Activated CD8-positive, alpha-beta memory T cell treated with anti-CD3 and anti-CD28 coated beads, Interleukin-2, amount 50 U/mL, for 1 hour (primary cell): ENCODE data around the gene LAP3.
A peak's percentile ranks its signal among the peaks of the same experiment; 100 is the strongest.
"Not testable (repeated sequence)": the region's sequence is repeated elsewhere in the genome, so short reads cannot be mapped to it uniquely, and the experiment has no call there.

Source experiments
- DNase-seq: peaks from one replicate; pipeline ENCODE4 v3.0.0-alpha.2; 2020; ENCODE audit errors: extremely low read depth

The LAP3 gene

DNA sequence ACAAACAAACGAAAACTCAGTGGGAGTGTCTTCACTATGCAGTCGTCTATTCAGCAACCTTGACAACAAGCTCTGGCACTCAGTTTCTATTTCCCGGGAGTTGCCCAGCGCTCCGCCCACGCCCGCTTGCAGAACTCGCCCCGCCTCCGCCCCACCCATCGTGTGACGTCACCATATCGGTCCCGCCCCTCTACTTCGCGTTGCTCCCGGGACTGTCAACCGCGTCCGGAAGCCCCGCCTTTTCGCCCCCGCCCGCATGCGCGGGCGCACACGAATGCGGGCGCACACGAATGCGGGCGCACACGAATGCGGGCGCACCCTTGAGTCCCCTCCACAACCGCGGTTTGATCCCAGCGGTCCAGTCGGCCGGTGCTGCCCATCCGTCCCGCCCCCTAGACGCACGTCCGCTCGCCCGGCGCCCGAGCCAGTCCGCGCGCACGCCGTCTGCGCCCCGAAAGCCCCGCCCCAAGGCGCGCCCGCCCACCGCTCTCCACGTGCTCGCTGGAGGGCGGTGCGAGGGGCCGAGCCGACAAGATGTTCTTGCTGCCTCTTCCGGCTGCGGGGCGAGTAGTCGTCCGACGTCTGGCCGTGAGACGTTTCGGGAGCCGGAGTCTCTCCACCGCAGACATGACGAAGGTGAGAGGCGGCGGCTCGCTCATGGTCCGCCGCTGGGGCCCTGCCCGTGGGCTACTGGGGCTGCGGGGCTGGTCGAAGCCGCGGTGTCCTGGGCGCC, at the start of gene LAP3:
Gene LAP3 (plus strand): TSS at position 267 of the 733 bp plus-strand sequence. CDS start 268 bp downstream, at position 535.
- peak; percentile 90 for DNase-seq

DNA sequence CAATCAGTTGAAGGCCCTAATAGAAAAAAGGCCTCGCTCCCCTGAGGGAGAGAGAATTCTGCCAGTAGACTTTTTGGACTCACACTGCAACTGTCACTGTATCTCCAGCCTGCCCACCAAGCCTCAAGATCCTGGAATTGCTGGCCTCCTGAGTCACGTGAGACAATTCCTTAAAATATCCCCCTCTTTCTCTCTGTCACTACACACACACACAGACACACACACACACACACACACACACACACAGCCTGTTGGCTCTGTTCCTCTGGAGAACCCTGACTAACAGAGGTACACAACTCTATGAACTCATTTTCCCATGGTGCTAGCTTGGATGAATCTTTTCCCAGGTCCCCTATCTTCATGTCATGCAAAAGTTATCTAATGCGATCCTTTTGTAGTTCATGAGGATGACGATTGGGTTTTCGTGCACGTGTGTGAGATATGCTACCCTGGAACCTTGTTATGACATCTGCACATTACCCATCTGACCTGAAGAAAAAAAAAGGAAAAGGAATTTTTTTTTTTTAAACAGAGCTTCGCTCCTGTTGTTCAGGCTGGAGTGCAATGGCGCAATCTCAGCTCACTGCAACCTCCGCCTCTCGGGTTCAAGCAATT, 48.3 kb upstream of the LAP3 start:
- no peak for DNase-seq

DNA sequence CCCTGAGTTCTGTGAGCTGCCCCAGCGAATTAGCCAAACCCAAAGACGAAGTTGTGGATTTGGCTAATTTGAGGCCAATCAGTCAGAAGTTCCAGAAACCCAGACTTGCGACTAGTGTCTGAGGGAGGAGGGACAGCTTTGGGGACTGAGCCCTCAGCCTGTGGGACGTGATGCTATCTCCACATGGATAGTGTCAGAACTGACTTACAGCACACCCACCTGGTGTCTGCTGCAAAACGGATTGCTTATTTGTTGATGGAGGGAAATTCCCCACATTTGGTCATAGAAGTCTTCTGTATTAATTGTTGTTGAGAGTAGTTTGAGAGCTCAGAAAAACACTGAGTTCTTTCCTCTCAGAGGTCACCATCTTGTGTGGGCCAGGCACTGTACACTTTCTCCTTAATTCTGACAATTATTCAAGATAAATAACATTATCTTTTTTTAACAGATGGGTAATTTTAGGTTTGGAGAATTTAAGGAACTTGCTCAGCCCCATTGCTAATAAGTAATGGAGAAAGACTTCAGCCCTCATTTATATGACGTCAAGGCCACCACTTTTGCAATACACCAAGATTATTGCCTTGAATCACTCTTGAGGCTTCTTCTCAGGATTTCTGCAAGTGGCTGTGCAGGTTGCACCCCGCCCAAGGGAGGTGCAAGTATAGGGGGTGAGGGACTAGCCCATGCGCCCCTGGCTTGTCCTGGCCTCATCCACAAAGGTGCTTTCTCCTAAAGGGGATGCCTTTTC, 45.3 kb upstream of the LAP3 start:
- DNase-seq, result no peak

DNA sequence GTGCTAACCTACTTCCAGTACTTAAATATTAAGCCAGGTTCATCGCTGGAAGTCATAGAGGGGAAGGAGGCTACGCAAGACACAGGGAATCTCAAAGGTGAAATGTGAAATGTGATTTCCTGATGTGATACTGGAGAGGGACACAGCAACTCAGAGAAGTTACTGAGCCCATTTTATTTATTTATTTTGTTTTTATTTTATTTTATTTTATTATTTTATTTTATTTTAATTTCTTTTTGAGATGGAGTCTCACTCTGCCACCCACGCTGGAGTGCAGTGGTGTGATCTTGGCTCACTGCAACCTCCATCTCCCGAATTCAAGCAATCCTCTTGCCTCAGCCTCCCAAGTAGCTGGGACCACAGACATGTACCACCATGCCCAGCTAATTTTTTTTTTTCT, 42.3 kb upstream of the LAP3 start:
- no peak for DNase-seq

DNA sequence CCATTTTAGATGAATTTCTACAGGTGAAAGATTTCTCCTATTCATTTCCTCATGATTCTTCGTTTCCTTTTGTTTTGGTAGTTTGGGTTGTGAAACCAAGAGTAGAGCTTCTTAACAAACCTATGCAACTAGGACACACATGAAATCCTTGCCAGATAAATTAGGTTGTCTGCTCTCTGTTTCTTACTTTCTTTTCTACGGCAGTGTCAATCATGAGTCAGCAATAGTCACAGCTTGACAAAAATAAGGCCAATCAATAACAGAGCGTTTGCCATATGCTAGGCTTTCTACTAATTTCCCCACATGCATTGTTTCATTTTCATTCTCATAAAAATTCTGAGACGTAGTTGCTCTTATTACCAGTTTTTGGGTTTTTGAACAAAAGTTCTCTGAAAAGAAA, 41.8 kb upstream of the LAP3 start:
- no peak for DNase-seq

DNA sequence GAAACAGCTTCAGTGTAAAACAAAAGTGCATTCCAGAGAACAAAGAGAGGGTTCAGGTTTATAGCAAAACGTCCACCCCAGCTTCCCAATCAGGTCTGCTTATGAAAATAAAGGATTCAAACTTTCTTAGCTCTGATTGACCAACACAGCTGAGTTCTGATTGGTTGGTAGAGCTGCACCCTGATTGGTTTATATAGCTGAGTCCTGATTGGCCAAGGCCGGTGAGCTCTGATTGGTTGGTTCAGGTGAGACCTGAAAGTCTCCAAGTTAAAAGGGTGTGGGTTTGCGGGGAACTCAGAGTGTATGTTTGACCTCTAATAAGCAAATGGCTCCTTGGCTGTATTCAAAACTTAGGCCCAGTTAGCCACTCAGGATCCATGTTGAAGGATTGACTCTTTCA, 41.1 kb upstream of the LAP3 start:
- DNase-seq, result no peak

DNA sequence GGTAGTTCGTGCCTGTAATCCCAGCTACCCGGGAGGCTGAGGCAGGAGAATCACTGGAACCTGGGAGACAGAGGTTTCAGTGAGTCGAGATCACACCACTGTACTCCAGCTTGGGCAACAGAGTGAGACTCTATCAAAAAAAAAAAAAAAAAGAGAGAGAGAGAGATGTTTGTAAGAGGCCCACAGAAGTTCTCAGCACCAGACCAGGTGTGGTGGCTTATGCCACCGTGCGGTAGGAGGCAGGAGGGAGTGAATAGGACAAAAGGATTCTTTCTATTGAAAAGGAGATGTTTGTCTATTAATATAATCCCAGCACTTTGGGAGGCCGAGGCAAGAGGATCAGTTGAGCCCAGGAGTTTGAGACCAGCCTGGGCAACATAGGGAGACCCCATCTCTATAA, 39.9 kb upstream of the LAP3 start:
- not testable (repeated sequence) for DNase-seq

DNA sequence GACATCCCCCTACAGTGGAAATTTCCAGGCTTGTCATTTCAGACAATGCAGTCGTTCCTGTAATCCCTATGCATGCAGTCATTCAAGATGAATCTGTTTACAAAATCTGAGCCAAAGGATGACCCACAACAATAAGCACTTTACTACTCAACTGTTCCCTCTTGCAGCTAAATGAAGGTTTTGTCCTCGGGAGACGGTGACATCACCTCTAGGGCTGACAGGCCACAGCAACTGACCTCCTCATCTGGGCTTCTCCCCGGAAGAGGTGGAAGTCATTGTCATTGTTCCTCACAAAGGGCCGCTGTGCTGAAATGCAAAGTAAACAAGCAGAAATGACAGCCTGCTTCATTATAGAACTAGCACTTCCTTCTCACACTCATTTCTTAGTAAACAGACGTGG, 32.8 kb upstream of the LAP3 start:
- no peak for DNase-seq

DNA sequence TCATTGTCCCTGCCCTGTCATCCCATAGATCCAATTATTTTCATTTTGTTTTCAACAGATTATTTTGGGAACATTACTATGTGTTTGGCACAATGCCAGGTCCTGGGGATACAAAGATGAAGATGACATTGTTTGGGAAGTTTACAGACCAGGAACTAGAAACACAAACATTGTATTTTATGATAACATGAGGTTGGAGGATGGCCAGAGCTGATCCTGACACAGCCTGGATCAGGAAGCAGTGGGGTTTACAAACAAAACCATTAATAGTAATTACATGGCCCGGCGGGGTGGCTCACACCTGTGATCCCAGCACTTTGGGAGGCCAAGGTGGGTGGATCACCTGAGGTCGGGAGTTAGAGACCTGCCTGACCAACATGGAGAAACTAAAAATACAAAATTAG, 32.2 kb upstream of the LAP3 start:
- DNase-seq, result no peak

DNA sequence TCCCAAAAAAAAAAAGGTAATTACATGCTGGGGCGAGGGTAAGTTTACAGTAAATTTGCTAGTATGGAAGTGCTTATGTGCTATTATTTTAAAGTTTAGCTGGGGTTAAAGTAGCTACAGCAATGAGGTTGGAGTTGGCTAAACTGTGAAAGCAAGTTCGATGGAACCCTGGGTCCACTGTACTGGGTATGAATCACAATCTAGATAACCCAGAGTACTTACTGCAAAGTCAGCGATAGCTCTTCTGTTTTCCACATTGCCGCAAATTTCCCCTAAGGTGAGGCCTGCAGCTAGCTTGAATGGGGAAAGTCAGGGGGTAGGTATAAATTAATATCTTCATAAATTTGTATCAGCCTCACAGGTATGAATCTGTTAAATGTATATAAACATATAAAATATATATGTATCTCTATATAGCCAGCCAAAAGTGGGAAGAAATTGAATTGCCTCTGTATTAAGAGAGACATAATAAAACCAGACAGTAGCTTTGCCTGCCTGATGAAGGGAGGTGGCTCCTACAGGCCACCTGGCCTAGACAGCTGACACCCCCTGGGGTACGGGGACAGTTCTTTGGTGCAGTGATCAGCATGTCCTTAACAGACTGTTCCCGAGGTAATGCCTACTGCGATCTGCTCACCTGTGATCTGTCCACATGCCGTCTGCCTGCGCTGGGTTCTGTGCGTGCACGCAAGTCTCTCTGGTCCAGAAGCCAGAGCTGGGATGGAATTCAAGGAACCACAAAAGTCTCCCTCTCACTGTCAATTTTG, 31.4 kb upstream of the LAP3 start:
- DNase-seq, result no peak

DNA sequence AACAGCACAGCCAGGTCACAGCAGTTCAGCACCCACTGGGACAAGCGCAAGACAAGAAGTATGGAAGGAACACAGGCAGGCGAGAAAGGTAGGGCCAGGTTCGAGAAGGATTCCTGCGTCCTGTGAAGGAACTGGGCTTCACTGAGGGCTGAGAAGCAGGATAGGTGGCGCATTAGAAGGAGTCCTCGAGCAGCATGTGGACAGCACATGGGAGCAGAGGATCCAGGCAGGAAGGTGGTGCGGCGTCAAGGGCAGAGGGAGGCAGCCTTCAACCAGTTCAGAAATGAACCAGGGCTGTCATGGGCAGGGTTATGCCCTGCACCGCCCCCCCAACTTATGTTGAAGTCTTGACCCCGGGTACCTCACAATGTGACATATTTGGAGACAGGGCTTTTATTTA, 30.8 kb upstream of the LAP3 start:
- DNase-seq, result no peak

DNA sequence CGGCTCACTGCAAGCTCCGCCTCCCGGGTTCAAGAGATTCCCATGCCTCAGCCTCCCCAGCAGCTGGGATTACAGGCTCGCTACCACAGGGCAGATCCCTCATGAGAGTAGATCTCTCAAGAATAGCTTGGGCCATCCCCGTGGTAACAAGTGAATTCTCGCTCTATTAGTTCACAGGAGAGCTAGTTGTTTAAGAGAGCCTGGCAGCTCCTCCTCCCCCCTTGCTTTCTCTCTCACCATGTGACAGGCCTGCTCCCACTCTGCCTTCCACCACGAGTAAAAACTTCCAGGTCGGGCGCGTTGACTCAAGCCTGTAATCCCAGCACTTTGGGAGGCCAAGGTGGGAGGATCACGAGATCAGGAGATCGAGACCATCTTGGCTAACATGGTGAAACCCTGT, 30.3 kb upstream of the LAP3 start:
- no peak for DNase-seq

DNA sequence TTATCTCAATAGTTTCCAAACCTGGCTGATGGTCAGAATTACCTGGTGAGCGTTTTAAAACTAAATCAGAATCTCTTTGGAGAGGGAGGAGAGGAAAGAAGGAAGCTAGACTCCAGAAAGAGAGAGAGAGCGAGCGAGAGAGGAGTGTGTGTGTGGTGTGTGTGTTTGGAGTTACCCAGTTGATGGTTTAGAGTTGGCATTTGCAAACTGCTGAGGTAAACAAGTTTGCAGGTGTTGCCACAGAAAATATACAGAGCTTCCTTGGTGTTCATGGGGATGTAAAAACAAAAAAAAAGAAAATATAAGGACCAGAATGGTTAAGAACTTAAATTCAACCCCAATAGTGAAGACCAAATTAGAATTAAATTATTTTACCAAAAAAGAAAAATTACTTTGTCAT, 26.4 kb upstream of the LAP3 start:
- no peak for DNase-seq

DNA sequence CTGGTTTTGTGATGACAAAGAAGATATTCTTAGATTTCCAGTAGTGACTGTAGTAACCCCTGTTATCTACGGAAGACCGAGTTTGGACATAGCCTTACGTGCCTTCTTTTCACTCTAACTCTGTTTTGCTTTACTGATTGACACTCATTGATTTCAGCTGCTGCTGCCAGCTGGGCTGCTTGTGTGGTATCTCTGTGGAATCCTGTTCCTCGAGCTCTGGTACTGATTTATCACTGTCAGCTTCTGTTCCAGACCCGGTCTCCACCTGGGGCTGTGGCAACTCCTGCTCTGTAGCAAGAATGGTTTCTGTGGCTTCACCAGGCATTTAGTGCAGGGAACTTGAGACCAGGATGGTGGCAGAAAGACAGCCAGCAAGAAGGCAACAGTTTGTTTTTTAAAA, 24.6 kb upstream of the LAP3 start:
- DNase-seq, result no peak

DNA sequence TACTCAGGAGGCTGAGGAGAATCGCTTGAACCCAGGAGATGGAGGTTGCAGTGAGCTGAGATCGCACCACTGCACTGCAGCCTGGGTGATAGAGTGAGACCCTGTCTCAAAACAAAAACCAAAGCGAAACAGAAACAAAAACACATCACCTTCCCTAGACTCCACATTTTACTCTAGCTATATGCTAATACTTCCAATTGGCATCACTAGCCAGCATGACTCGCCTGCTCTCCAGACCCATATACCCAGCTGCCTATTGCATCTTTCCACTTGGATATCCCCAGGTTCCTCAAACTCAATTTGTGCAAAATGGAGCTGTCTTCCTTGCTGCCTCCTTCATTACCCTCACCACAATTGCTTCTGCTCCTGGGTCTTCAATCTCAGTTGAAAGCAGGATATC, 22.4 kb upstream of the LAP3 start:
- DNase-seq, result no peak

DNA sequence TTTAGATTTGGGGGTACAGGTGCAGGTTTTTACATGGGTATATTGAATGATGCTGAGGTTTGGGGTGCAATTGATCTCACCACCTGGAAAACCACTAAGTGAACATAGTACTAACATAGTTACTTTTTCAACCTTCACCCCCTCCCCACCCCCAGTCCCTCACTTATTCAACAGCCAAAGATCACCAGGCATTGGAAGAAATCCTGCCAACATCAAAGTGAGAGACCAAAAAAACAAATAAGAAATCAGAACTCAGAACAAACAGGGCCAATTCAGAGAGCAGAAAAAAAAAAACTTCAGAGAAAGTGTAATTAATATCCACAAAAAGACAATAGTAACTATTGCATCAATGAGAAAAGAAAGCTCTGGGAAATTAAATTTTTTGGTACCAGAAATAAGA, 20.5 kb upstream of the LAP3 start:
- DNase-seq, result no peak

DNA sequence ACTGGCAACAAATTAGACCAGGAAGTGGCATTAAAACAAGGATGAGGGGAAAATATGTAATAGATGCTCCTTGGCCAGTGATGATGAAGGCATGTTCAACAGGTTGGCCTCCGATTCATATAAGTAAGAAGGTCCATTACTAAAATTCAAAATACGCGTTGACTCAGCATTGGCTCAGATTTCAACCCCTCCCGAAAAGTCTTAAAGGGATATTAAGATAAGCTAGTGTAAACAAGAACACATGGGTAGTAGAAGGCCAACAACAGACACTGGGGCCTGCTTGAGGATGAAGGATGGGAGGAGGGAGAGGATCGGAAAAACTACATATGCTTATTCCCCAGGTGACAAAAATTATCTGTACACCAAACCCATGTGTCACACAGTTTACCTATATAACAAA, 19.1 kb upstream of the LAP3 start:
- DNase-seq, result no peak

DNA sequence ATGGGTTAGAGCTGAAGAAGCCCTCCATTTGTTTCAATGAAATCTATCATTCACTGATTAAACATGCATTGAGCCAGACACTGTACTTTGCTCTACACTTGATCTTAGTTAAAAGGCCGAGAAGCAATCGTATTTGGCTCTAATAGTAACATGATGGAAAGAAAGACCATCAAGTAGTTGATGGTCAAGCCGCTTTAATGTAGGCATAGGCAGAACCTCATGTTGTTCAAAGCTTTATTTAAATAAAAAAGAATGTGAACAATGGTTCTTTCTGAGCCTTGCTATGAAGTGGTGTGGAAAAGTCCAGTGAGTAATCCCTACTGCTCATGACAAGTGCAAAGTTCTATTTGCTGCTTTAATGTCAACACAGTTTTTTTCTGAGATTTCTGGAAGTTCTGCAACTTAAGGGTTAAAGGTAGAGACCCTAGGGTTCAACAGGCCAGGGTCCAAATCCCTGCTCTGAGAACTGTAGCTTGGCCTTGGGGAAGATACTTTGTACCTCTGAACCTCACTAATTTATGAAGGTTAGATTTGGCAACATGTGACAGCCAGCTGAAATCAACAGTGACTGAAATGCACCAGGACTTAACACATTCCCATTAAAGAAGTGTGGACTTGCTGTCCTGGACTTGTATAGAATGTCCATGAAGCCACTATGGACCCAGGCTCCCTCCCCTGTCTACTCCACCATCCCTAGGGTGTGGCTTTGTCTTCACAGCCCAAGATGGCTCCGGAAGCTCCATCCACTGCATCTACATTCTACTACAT, 17.9 kb upstream of the LAP3 start:
- DNase-seq, result no peak

DNA sequence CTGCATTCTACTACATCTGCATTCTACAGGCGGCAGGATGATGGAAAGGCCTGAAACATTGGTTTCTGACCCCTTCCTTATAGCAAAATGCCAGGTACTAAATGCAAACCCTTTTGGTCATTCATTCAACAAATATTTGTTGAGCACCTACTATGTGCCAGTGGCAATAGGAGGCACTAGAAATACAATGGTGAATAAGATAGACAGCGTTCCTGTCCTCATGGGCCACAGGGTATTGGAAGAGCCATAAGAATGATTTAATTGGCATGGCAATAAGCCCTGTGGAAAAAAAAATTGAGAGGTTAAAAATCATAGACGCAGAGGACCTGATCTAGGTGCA, 17.3 kb upstream of the LAP3 start:
- no peak for DNase-seq

DNA sequence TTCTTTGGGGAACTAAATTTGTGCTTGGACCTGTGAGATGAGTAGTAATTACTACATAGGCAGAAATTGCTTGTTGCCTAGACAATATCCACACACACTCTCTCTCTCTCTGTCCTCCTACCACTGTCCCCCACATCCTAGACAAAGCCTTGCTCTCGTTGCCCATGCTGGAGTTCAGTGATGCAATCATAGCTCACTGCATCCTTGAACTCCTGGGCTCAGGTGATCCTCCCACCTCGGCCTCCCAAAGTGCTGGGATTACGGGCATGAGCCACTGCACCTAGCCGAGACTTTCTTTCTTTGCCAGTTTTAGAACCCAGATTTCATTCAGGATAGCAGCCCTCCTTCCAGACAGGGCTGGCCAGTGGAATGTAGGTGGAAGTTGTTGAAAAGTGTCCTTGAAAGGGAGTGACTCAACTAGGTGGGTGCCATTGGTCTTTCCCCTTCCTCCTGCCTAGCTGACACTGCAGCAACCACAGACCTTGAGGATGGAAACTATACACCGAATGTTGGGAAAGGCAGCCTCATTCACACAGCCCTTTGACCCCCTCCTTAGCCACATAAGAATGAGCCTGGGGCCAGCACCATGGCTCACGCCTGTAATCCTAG, 16.8 kb upstream of the LAP3 start:
- DNase-seq, result no peak

DNA sequence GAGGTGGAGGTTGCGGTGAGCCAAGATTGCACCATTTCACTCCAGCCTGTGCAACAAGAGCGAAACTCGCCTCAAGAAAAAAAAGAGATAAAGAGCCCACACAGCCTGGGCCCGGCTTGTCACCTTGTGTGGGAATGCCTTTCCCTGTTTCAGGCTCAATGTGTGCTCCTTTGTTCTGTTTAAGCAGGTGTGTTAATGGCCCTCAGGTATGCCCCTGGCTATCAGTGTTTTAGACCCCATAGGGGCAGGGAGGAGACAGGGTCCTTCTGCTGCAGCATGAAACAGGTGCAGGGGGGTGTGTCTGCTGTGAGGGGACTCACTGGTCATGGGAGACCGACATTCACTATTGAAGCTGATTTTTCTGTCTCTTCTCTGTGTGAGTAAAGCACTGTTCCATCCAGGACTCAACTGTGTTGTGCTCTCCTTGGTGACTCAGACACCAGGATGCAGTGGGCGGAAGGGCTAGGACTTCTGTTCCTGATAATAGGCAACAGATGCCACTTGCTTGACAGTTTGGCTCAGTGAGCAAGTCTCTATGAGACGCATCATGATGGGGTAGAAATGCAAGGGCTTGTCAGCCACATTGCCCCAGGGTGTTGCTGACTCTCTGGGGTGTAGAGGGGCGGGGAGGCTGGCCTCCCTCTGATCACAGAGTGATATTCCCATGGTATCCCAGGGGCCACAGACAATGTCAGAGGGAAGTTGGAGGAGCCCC, 15.6 kb upstream of the LAP3 start:
- DNase-seq, result no peak
